DMS53 treated with DMSO at 0.1 percent for 48 hours (cell line): ENCODE measurements around the gene PSMB11.

Experiments used
- DNase-seq: peaks from one replicate; lab custom pipeline; 2025; ENCODE audit not compliant: unreplicated experiment; lab: John Stamatoyannopoulos, UW

Gene PSMB11

DNA sequence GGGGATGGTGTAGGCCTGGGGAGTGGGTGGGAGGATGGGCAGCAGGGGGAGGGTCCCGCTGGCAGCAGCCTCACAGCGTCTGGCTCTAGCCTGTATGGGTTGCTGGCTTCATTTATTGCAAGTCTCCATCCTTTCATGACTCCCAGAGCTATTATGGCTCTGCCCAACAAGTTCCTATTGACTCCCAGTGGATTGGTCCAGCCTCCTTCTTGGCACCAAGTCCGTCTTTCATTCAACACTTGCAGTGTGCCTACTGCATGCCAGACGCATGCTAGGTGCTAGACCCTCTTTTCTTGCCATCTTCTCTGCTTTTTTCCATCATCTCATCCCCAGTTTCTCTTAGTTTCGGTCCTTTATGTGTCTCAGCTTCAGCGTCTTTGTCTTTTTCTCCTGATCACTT, 1.1 kb downstream of the PSMB11 start:
- DNase-seq, result no peak

DNA sequence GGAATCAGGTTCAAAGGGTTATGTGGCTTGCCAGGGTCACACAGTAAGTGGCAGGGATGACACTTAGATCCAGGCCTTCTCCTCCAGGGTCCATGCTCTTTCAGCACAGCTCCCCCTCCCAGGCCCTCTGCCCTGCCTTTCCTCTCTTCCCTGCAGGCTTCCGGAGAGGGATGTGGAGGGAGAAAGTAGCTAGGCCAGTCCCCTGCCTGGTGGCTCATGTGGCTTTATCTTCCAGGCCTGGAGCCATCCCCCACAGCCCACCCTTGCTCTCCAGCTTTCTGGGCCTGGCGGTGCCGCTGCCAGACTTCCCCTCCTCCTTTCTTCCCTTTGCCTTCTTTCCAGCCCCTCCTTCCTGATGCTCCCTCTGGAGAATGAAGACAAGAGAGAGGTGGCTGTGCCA, 1.7 kb downstream of the PSMB11 start:
- DNase-seq, result no peak

DNA sequence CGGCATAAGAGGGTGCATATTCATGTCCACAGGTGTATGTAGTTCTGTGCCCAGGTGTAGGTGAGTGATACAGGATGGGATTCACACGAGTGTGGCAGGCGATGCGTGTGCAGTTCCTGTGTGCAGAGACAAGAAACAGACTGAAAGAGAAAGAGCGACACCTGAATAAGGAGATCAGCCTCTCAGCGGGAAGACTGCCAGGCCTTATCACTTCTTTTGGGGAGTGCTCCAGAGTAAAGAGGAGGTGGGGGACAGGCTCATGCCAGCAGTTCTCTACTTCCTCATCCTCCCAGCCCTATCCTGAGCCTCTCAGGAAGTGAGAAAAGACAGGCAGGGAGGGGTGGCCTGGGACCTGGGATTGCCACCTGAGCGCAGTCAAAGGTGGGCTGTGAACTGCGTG, 2.8 kb downstream of the PSMB11 start:
- DNase-seq, result no peak

DNA sequence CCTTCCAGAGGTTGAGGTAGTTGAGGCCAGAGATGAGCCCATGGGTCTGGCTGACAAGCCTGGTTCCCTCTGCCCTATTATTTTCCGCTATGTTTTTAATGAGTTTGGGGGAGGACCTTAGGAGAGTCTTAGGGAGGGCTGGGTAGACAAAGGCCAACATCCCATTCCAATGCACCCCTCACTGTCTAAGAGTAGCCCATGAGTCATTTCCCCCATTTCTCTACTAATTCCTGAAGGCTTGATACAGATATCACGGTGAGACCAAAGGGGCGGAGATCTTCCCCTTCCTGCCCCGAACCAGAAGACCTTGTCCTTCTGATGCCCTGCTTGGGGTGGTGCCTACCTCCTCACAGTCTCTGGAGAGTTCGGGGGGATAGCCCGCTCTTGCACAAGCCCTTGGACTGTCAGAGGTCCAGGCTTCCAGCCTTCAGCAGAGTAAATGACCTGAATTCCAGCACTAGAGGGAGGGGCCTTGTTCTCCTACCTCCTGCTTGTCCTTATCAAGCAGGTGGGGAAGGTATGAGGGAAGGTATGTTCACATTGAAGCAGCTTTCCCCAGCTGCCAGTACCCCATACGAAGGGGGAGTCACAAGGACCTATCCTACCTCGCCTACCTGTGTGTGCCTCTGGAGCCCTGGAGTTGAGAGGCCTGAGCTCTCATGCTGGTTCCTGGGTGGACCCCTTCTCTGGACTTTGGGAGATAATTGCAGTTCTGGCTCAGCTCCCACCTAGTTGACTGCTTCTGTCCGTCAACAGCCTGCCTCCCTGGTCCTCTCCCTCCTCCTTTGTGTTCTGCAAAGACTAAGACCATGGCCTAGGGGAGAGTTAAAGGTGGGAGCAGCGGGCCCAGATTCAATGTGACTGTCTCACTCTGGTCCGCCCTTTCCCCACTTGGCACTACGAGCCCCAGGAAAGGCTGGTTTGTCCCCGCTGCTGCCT, 3.7 kb downstream of the PSMB11 start:
- no peak for DNase-seq

DNA sequence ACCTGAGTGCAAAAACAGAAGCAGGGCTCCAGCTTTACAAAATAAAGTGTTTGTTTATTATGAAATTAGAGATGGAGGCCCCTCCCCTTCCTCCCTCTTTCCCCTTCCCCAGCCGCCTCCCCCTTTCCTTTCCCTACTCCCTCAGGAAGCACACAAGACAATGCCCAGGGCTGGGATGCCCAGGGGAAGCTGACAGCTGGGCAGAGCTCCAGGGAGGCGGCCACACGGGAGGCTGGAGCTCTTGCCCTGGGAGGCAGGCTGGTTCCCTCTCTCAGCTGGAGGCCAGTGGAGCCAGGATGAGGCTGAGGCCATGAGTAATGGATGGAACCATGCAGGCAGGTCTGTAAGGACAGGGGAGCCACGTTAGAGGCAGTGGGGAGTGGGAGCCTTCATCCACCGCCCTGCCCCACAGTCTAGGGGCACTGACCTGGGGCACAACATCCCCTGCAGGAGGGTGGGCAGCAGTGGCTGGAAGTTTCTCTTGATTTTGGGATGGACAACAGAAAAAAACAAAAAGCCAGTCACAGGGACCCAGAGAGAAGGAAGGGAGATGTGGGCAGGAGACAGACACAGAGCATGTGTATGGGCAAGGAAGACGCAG, 5.1 kb downstream of the PSMB11 start:
- no peak for DNase-seq

DNA sequence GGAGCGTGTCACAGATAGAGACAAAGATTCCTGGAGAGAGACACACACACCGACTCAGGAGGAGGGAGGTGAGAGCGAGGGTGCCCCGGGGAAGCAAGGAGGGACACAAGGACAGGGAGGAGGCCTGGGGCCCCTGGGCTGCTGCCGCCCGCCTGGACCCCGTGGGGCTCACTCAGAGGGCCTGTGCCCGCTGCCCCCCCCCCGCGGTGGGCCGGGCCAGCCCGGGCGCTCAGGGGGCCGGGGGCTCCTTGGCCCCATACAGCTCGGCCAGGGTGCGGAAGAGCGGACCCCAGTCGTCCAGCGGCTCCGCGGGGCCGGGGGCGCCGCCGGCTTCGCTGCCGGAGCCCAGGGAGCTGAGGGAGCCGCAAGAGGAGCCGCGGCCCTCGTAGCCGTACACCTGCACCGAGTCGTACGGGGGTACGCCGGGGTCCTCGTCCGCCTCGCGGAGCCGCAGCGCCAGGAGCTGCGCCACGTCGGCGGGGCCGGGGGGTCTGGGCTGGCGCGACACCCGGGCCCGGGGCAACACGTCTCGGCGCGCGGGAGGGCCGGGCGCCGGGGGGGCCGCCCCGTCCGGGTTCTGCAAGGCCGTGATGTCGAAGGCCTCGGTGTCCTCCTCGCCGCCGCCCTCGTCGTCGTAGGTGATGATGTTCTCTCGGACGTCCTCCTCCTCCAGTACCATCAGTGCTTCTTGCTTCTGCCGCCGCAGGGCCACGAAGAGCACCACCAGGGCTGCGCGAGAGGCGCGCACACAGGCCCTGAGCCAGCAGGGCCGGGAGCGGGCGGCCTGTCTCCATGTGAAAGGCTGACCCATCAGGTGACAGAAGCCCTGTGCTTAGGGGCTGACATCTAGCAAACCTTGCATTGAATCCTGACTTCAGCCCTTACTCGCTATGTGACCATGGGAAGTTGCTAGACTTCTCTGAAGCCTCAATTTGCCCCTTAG, 6.0 kb downstream of the PSMB11 start:
- no peak for DNase-seq

DNA sequence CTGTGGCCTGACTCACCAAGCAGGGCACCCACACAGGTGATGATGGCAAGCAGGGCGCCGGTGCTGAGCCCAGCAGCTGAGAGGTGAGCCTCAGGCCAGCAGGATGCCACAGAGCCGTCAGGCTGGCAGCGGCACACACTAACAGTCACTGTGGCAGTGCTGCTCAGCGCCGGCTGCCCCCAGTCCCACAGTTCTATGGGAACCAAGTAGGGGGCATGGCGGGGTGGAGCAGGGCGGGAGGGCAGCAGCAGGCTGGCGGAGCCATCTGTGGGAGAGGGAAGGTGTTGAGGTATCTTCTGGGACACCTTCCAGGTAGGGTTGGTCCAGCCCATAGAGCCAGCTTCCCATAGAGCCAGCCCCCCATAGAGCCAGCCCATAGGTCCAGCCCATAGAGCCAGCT, 7.0 kb downstream of the PSMB11 start:
- DNase-seq, result no peak

DNA sequence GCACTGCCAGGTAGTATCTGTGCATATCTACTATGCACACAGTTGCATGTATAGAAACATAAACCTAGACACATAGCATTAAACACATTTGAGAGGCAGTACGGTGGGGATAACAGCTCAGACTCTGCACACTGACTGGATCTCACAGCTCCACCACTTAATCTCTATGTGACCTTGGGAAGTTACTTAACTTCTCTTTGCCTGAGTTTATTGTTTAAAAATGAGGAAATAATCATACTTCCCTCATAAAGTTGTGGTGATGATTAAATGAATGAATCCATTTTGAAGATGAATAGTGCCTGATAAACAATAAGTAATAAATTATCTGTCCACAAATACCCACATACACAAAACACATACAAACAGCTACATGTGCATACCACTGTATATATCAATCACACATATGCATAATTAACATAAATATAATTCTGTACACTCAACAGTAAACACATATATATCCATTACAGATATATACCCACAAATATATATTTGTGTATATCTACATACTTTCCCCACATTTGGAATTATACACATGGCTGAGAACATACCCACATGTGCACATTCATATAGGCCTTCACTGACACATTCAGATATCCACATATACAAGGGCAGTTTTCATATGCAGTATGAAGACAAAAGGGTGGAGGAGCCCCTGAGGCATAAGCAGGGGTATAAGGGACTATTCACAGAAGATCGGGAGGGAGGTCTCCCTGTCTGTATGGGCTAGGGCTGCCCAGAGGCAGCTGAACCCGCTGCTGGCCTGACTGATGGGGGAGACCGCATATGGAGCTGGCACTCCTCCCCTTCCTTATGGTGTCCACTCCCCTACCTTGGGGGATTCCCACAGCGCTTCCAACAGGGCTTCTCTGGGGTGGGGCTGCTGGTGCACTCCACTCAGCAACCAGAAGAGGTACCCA, 9.4 kb downstream of the PSMB11 start:
- no peak for DNase-seq

DNA sequence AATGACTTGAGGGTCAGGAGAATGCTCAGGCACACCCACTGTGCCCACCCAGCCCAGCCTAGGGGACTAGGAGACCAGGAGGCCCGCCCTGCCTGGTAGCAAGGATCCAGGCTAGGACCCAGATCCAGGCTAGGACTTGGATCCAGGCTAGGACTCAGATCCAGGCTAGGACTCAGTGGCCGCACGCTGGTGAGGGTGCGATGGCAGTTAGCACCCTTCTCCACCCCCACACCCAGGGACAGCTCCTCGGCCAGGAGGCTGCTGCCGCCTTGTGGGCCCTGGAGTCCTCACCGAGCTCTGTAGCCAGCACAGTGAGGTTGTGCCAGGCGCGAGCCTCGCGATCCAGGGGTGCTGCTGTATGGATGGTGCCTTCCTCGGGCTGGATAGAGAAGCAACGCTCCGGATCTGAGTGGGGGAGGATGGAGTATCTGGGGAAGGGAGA, 10.2 kb downstream of the PSMB11 start:
- DNase-seq, result no peak

DNA sequence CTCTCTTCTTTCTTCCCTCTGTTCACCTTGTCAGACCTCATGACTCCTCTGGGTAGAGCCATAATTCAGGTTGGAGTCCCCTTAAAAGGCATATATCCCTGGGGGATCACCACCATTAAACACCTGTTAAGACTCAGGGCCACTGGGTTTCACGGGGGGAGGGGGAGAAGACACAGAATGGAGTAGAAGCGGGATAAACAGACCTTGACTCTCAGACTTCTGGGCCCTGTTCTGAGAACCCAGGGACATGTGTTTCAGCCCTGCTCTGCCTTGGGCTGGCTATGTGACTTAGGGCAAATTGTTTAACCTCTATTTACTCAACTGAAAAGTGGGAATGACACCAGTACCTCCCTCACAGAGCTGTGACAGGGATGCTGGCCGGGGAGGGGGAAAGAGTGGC, 10.7 kb downstream of the PSMB11 start:
- DNase-seq, result no peak

DNA sequence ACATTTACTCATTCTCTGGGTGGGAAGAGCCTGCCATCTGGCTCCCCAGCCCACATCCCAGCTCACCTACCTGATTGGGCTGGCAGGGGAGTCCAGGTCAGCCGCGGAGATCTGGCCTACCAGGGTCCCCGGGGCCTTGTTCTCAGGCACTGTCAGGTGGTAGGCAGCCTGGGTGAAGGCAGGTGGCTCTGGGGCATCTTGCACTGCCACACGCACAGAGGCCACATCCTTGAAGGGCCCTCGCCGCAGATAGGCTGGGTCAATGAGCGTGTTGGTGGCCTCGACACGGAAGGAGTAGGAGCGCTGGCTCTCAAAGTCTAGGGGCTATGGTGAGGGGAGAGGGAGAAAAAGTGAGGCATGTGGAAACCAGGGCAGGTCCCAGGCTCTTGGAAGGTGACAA, 11.4 kb downstream of the PSMB11 start:
- DNase-seq, result no peak

DNA sequence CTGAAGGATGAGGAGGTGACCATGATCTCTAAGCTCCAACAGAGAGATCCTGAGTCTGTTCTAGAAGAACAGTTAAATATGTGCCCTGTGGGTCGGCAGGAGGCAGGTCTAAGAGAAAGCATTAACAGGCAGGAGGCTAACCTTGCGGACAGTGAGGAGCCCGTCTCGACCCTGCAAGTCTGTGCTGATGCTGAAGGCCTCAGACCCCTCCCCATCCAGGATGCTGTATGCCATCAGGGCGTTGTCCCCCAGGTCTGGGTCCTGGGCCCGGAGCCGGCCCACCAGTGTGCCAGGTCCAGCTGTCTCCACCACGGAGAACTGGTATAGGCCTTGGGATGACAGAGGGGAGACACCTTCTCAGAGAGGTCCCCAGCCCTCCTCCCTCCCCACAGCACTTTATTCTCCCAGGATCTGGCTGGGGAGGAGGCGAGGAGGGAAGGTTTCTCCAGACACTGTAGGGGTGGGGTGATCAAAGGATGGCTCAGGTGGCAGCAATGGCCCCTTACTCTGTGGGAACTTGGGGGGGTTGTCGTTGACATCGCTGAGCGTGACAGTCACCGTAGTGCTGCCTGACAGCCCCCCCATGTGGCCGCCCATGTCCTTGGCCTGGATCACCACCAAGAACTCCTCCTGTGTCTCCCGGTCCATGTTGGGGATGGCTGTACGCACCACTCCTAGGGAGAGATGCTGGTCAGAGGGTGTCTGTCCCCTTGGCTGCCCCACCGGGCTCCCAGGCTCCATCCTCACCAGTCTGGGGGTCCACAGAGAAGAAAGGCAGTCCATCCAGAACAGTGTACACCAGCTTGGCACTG, 12.2 kb downstream of the PSMB11 start:
- no peak for DNase-seq

DNA sequence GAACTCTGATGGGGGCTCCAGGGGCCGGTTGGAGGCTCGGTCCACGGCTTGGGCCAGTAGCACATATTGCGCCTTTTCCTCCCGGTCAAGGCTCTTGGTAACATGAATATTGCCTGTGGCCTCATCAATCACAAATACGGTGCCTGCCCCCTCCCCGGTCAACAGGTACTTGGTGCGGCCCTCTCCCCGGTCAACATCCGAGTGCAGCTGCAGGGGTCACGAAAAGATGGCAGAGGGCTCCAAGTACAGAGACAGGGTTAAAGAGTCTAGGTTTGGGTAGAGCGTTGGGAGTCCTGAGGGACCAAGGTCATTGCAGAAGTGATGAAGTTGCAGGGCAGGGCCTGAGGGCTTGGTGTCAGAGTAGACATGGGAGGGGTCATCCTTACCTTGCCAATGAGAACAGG, 13.1 kb downstream of the PSMB11 start:
- no peak for DNase-seq

DNA sequence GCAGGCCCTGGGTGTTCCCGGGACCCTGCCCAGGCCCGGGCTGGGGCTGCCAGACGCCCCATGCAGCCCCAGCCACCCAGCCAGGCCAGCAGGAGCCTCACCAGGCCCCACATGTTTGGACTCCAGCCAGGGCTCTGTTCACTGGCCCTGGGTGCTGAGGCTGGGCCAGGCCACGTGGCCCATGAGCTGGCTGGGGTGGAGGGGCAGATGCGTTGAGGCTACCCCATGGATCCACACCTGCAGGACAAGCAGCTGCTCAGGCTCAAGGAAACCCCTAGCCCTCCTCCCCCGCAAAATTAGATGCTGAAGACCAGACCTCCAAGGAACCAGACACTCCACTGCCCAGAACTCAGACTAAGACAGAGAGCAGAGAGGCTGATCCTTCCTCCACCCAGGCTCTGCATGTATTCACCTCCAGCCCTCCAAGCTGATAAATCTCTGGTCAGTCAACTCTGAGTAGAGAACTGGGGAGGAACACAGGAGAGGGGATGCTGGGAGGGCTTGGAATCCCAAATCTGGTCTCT, 13.7 kb downstream of the PSMB11 start:
- no peak for DNase-seq

DNA sequence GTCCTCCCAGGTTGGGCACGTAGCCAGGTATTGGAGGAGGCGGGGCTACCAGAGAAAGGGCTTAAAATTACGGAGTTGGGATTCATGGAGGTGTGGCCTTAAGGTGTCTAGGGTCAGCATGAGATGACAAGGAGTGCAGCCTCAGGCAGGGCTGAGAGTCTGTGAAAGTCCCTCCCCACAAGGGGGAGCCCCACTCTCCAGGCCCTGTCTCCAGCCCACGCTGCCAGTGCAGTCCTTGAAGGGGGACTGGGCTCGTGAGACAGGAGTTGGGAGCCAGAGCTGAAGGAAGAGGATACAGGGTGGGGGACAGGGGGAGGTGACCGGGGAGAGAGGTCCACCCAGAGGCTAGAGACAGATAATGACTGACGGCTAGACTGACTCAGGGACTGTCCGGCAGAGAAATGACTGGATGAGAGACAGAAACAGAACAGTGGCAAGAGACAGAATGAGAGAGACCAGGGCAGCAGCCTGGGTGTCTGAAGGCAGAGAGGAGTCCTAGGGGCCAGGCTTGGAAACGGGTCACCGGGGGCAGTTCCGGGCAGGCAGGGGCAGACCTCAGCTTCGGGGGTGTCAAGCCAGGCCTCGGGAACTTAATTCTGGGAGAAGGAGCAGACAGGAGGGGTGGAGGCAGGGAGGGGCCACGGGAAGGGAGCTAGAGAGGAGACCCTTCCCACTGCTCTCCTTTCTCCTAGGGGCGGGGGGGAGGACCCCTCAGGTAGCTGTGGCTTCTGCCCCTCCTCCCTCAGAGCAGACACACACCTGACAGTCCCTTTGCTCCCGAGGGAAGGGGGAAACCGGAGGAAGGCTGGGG, 14.3 kb downstream of the PSMB11 start:
- no peak for DNase-seq

DNA sequence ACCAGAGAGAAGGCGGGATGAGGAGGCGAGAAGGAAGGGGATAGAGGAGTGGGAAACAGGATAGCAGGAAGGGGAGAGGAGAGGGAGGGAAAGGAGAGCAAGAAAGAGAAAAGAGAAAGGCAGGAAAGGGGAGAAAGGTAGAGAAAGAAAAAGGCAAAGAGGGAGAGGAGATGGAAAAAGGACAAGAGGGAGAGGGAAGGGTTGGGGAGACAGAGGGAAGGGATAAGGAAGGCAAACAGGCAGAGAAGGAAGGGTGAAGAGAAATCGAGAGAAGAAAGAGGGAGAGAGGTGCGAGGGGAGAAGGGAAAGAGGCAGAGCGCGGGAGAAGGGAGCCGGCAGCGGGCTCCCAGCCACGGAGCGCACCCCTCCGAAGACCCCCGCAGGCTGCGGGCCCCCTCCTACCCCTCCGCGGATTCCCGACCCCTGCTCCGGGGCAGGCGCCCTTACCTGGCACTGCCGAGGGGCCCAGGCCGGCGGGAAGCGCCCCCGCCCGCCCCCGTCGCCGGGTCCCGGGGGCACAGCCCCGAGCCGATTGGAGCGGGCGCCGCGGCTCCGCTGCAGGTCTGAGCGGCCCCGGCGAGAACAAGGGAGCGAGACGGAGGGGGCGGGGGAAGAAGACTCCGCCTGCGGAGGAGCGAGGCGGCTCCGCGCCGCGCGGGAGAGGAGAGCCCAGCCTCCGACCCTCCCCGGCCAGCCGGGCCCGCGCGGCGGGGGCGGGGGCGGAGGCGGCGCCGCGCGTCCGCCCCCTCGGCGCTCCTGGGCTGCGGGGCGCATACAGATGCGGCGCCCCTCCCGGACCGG, 15.1 kb downstream of the PSMB11 start, which contains the start of gene CDH24:
Gene CDH24, minus strand, starts transcription at position 565 of the 801 bp plus-strand sequence. CDS start 1,787 bp downstream, outside the sequence.
- DNase-seq, result no peak
